HepG2 (cell line): ENCODE results near the gene DQX1. TPM values are rescaled to one million over a fixed set of nuclear protein-coding genes. Genes with fewer than 3 reads are reported as not detected.

Experiments
- KDM5B ChIP-seq: sonication (generic); formaldehyde crosslinking; IDR thresholded peaks from 2 replicates; pipeline ENCODE4 v1.4.0; 2020; ENCODE audit warnings: missing genetic modification reagents, mild to moderate bottlenecking, borderline replicate concordance
- PAWR ChIP-seq: sonication (generic); formaldehyde crosslinking; IDR thresholded peaks from 2 replicates; pipeline ENCODE4 v1.4.0; 2020; ENCODE audit warnings: missing genetic modification reagents, mild to moderate bottlenecking, borderline replicate concordance
- PHF20 ChIP-seq: sonication (generic); formaldehyde crosslinking; IDR thresholded peaks from 2 replicates; pipeline ENCODE4 v1.5.0; 2020; ENCODE audit warnings: mild to moderate bottlenecking, missing genetic modification reagents
- PRMT3 ChIP-seq: sonication (generic); formaldehyde crosslinking; IDR thresholded peaks from 2 replicates; pipeline ENCODE4 v1.8.1; 2022; ENCODE audit warnings: low read depth, mild to moderate bottlenecking, moderate library complexity, missing genetic modification reagents, borderline replicate concordance
- SKI ChIP-seq: fragments of 450-650 bp; IDR thresholded peaks from one replicate; pipeline ENCODE4 v1.6.1; 2018; ENCODE audit warnings: mild to moderate bottlenecking; ENCODE audit not compliant: partially characterized antibody
- TFDP2 ChIP-seq: sonication (generic); formaldehyde crosslinking; IDR thresholded peaks from 2 replicates; pipeline ENCODE4 v1.4.0; 2020; ENCODE audit warnings: missing genetic modification reagents
- ZBTB40 ChIP-seq, 2 experiments: fragments of 450-650 bp in 1 of 2; sonication (generic) in 1 of 2; formaldehyde crosslinking in 1 of 2; IDR thresholded peaks; 2 replicates each; pipeline versions ENCODE4 v1.6.1 to v1.8.0; 2016 to 2022; ENCODE audit warnings: antibody characterized with exemption in 1 of 2, mild to moderate bottlenecking in 1 of 2, missing genetic modification reagents in 1 of 2
- ZMYM2 ChIP-seq: sonication (generic); formaldehyde crosslinking; IDR thresholded peaks from 2 replicates; pipeline ENCODE4 v1.8.0; 2022; ENCODE audit warnings: mild to moderate bottlenecking, missing genetic modification reagents
- ZNF207 ChIP-seq: fragments of 450-650 bp; IDR thresholded peaks from 2 replicates; pipeline ENCODE4 v1.6.1; 2016; ENCODE audit warnings: antibody characterized with exemption, borderline replicate concordance
- ZNF230 ChIP-seq: sonication (generic); formaldehyde crosslinking; IDR thresholded peaks from 2 replicates; pipeline ENCODE4 v1.4.0; 2020; ENCODE audit warnings: mild to moderate bottlenecking, missing genetic modification reagents
- ZNF280B ChIP-seq: sonication (generic); formaldehyde crosslinking; IDR thresholded peaks from 2 replicates; pipeline ENCODE4 v1.5.0; 2020; ENCODE audit warnings: missing genetic modification reagents, mild to moderate bottlenecking, borderline replicate concordance
- ZNF296 ChIP-seq: sonication (generic); formaldehyde crosslinking; conservative IDR thresholded peaks from 2 replicates; pipeline ENCODE4 v1.5.0; 2020; ENCODE audit warnings: mild to moderate bottlenecking, missing genetic modification reagents
- ZNF34 ChIP-seq: sonication (generic); formaldehyde crosslinking; IDR thresholded peaks from 2 replicates; pipeline ENCODE4 v1.4.0; 2020; ENCODE audit warnings: mild to moderate bottlenecking, missing genetic modification reagents, borderline replicate concordance
- ZNF572 ChIP-seq: sonication (generic); formaldehyde crosslinking; IDR thresholded peaks from 2 replicates; pipeline ENCODE4 v1.5.1; 2020; ENCODE audit warnings: mild to moderate bottlenecking, missing genetic modification reagents
- ZNF770 ChIP-seq: sonication (generic); formaldehyde crosslinking; IDR thresholded peaks from 2 replicates; pipeline ENCODE4 v1.5.0; 2020; ENCODE audit warnings: mild to moderate bottlenecking, missing genetic modification reagents
- polyA plus RNA-seq, 8 experiments: library from polyadenylated mRNA; depleted of rRNA in 3 of 8; stranded (reverse) in 7 of 8; unstranded in 1 of 8; fragments of >200 nt; fragmentation: Illumina TruSeq in 4 of 8; extraction: Trizol in 4 of 8; gene quantifications; 2 replicates each; pipeline versions ENCODE4 v1.2.1 to v1.2.3, GENCODE V29; 2011 to 2016; ENCODE audit warnings: low read depth in 4 of 8, missing spikeins in 1 of 8, mixed read lengths in 1 of 8; ENCODE audit not compliant: insufficient read depth in 1 of 8
- total RNA-seq, 5 experiments: library from RNA; depleted of rRNA; stranded (reverse); fragments of >200 nt; fragmentation: Illumina TruSeq; extraction: Trizol; gene quantifications; 2 replicates each; pipeline ENCODE4 v1.2.3, GENCODE V29; 2016; ENCODE audit warnings: low read depth in 1 of 5

Gene DQX1
- total and polyA plus RNA-seq, 2 of the 13 experiments (the other 11 are each of a cell fraction or from before 2014, with no cell fraction given): 27.6 to 89.8 TPM

- TF ChIP-seq ZBTB40 (IDR thresholded peaks at IDR 0.05) (no peak), ZBTB40 (CRISPR knock-in tag; IDR thresholded peaks at IDR 0.05) (no peak), PHF20 (CRISPR knock-in tag) (peak; percentile 10), ZNF207 (no peak), ZNF34 (no peak), SKI (peak; percentile 89), KDM5B (no peak), ZNF770 (CRISPR knock-in tag) (no peak), ZNF280B (CRISPR knock-in tag) (0 out of 2 replicates have a peak, but pooled peaks have one; percentile 7), ZNF572 (CRISPR knock-in tag) (no peak), ZNF296 (CRISPR knock-in tag) (no peak), TFDP2 (no peak), PAWR (no peak; the same call in 1 of the 2 replicates), PRMT3 (CRISPR knock-in tag) (no peak), ZMYM2 (CRISPR knock-in tag) (no peak), ZNF230 (no peak)
These were observed 23.8 kb downstream of the DQX1 start (continued) for GRCh38 chr2:74502147-74502719.
